ENCODE data around the gene CHST11.

Gene CHST11

DNA sequence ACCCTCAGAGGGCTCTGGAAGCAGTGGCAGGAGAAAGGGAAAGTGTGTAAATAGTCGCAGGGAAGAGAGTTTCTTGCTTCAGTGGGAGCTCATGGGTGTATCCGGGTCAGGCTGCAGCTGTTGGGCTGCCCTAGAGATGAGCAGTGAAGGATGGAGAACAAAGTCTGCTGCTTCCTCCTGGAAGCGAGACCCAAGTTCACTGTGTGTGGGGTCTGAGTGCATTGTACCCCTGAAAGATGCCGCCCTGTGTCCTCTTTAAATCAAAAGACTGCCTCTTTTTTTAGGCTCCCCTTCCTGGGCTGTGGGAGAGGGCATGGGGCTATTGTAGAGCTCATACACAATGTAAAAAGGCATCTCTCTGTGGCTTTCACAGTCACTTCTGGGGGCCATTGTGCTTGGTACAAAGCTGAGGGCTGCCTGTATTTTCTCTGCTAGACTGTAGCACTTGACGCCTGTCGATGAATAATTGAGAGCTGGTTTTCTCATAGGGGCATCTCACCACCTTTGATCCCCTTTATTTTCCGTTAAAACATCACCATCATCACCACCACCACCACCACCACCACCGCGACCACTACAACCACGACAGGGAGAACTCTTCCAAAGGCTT lies 16.7 kb downstream of the CHST11 start:
- H3K4me2 ChIP-seq, result peak overlapping the region; percentile 76
- H3K4me3 ChIP-seq, result peak overlapping the region; percentile 42
- no peak for TF ChIP-seq Cebpa-rat (IDR thresholded peaks at IDR 0.05)
- H3K4me1 ChIP-seq, result peaks cover 87% of the 10 kb centered on the region
- H3K36me3 ChIP-seq, result peaks cover 20% of the 10 kb centered on the region
- peak overlapping the region; percentile 90 for H3K27ac ChIP-seq
- peaks cover 21% of the 10 kb centered on the region; the same call in 1 of the 2 replicates for H4K20me1 ChIP-seq
- H3K9me3 ChIP-seq, result peaks cover 15% of the 10 kb centered on the region; the same call in 1 of the 2 replicates
- H3K9ac ChIP-seq, result peak overlapping the region; percentile 74
- H3K27me3 ChIP-seq, result no peaks in the 10 kb centered on the region

GRCh38 chr12:104475271-104475670 lies 18.5 kb downstream of the CHST11 start:
- Histone ChIP-seq H3K4me2 (peak overlapping the region; percentile 76), H3K4me1 (peaks cover 87% of the 10 kb centered on the region), H3K36me3 (peaks cover 13% of the 10 kb centered on the region), H3K9me3 (peaks cover 6% of the 10 kb centered on the region; the same call in 1 of the 2 replicates), H3K4me3 (no peak overlapping the region), H4K20me1 (peaks cover 3% of the 10 kb centered on the region; the same call in 1 of the 2 replicates), H3K9ac (no peak overlapping the region), H3K27ac (peak overlapping the region; percentile 90), H3K27me3 (no peaks in the 10 kb centered on the region)
- TF ChIP-seq Cebpa-rat (IDR thresholded peaks at IDR 0.05), result no peak

DNA sequence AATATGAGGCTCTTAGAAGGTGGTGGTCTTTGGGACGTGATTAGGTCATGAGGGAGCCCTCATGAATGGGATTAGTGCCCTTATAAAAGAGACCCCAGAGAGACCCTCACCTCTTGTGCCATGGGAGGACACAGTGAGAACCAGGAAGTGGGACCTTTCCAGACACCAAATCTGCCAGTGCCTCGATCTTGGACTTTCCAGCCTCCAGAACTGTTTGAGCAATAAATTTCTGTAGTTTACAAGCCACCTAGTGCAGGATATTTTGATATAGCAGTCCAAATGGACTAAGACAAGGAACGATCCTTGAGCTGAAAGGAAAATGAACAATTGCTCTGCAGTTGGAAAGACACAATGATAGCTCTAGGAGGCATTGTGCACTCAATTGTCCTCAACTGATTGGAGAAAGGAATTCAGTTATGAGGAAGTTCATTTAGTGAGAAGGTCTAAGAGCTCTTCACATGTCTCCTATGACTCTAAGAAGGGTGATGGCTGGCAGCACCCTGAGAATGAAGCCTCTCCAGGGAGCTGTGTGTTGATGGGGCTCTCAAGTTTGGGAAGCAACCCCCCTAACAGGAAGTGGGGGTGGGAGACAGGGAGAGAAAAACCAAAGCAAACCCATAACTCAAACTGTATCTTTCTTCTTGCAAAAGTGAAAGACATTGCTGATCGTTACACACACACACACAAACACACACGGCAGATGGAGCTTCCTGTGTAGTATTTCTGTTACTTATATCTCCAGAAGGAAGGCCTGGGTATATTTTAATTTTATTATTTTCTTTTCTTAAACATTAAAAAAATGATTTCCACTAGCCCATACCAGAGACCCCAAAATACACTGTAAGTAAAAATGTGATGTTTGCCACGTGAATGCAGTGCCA lies 21.0 kb downstream of the CHST11 start:
- H3K9ac ChIP-seq, result peak overlapping the region; percentile 79
- no peaks in the 10 kb centered on the region for H4K20me1 ChIP-seq
- H3K4me2 ChIP-seq, result peak overlapping the region; percentile 91
- peak overlapping the region; percentile 60 for H3K4me3 ChIP-seq
- H3K36me3 ChIP-seq, result peaks cover 18% of the 10 kb centered on the region
- H3K4me1 ChIP-seq, result peaks cover 87% of the 10 kb centered on the region
- no peaks in the 10 kb centered on the region for H3K27me3 ChIP-seq
- TF ChIP-seq Cebpa-rat (IDR thresholded peaks at IDR 0.05), result no peak
- peak overlapping the region; percentile 94 for H3K27ac ChIP-seq
- peaks cover 12% of the 10 kb centered on the region for H3K9me3 ChIP-seq

GRCh38 chr12:104478396-104479122 lies 21.8 kb downstream of the CHST11 start:
- H3K4me3 ChIP-seq, result peak overlapping the region; percentile 60
- H3K9ac ChIP-seq, result peak overlapping the region; percentile 79

DNA sequence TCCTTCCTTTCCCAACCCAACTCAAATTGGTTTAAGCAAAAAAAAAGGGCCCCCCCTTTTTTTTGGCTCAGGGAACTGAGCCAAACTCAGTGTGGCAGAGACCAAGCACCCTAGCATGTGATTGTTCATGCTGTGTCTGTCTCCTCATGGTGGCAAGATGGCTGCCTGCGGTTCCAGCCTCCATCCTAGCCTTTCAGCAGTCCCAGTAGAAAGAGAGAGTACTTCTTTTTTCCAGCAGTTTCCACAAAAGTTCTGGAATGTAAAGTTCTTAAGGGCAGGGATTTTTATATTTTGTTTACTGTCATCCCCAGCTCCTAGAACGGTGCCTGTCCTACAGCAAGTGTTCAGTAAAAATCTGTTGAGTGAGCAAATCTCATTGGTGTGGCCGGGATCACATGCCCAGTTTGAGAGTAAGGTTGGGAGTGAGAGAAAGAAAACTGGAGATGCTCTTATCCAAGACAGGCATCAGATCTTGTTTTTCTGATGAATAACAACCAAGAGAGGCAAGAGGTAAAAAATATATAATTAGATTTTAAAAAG lies 22.4 kb downstream of the CHST11 start:
- TF ChIP-seq Cebpa-rat (IDR thresholded peaks at IDR 0.05), result no peak
- H3K36me3 ChIP-seq, result peaks cover 30% of the 10 kb centered on the region
- peaks cover 12% of the 10 kb centered on the region for H3K9me3 ChIP-seq
- no peaks in the 10 kb centered on the region for H4K20me1 ChIP-seq
- H3K9ac ChIP-seq, result peak overlapping the region; percentile 79
- peak overlapping the region; percentile 91 for H3K4me2 ChIP-seq
- peaks cover 89% of the 10 kb centered on the region for H3K4me1 ChIP-seq
- H3K27ac ChIP-seq, result peak overlapping the region; percentile 94
- H3K4me3 ChIP-seq, result peak overlapping the region; percentile 60
- no peaks in the 10 kb centered on the region for H3K27me3 ChIP-seq

More at GRCh38 chr12:104478396-104479122, 21.8 kb downstream of the CHST11 start:
- peak overlapping the region; percentile 94 for H3K27ac ChIP-seq
- H3K36me3 ChIP-seq, result peaks cover 26% of the 10 kb centered on the region
- TF ChIP-seq Cebpa-rat (IDR thresholded peaks at IDR 0.05), result no peak
- no peaks in the 10 kb centered on the region for H3K27me3 ChIP-seq
- H3K4me2 ChIP-seq, result peak overlapping the region; percentile 91
- peaks cover 12% of the 10 kb centered on the region for H3K9me3 ChIP-seq
- H3K4me1 ChIP-seq, result peaks cover 89% of the 10 kb centered on the region
- no peaks in the 10 kb centered on the region for H4K20me1 ChIP-seq

- Histone ChIP-seq H3K36me3 (peaks cover 30% of the 10 kb centered on the region), H3K4me2 (peak overlapping the region; percentile 91), H3K9ac (no peak overlapping the region), H3K27ac (peak overlapping the region; percentile 94), H4K20me1 (no peaks in the 10 kb centered on the region), H3K27me3 (no peaks in the 10 kb centered on the region), H3K4me3 (no peak overlapping the region), H3K9me3 (peaks cover 12% of the 10 kb centered on the region), H3K4me1 (peaks cover 89% of the 10 kb centered on the region)
- no peak for TF ChIP-seq Cebpa-rat (IDR thresholded peaks at IDR 0.05)
Observed at GRCh38 chr12:104480012-104480411, 23.3 kb downstream of the CHST11 start.

DNA sequence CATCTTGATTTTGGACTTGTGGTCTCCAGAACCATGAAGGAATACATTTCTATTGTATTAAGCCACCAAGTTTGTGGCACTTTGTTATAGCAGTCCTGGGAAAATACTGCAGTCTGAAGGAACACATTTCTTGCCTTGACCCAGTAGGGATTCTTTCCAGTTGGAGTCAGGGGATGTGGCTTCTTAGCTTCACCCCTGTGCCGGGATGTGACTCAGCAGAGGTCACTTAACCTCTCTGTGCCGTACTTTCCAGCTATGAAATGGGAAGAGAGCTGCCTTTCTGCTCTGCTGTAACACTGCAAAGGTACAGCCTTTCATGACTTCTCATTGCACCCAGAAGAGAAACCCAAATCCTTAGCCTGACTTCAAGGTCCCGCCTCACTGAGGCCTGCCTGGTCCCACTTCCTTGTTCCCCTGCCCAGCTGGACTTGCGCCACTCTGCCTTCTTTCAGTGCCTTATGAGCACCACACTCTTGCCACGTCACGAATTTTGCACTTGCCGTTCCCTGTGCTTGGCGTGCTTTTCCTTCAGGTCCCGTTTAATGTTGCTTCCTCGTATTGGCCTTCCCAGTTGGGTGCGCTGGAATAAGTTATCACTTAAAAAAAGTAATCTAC lies 24.2 kb downstream of the CHST11 start:
- Histone ChIP-seq H3K27ac (peak overlapping the region; percentile 91), H3K27me3 (no peaks in the 10 kb centered on the region), H4K20me1 (no peaks in the 10 kb centered on the region), H3K4me1 (peaks cover 94% of the 10 kb centered on the region), H3K9ac (peak overlapping the region; percentile 40; the same call in 1 of the 2 replicates), H3K4me3 (no peak overlapping the region), H3K4me2 (peak overlapping the region; percentile 91), H3K36me3 (peaks cover 30% of the 10 kb centered on the region), H3K9me3 (peaks cover 12% of the 10 kb centered on the region)
- TF ChIP-seq Cebpa-rat (IDR thresholded peaks at IDR 0.05), result no peak

GRCh38 chr12:104482113-104482512 lies 25.4 kb downstream of the CHST11 start:
- H3K27ac ChIP-seq, result peak overlapping the region; percentile 91
- peaks cover 30% of the 10 kb centered on the region for H3K36me3 ChIP-seq
- no peaks in the 10 kb centered on the region for H3K27me3 ChIP-seq
- H3K9ac ChIP-seq, result peak overlapping the region; percentile 66
- H3K9me3 ChIP-seq, result peaks cover 12% of the 10 kb centered on the region
- H3K4me1 ChIP-seq, result peaks cover 96% of the 10 kb centered on the region
- H3K4me2 ChIP-seq, result peak overlapping the region; percentile 91
- no peaks in the 10 kb centered on the region for H4K20me1 ChIP-seq
- H3K4me3 ChIP-seq, result no peak overlapping the region
- no peak for TF ChIP-seq Cebpa-rat (IDR thresholded peaks at IDR 0.05)

- Histone ChIP-seq H3K27me3 (no peaks in the 10 kb centered on the region), H4K20me1 (no peaks in the 10 kb centered on the region), H3K4me2 (peak overlapping the region; percentile 91), H3K4me1 (peaks cover 96% of the 10 kb centered on the region), H3K27ac (peak overlapping the region; percentile 91), H3K9me3 (peaks cover 12% of the 10 kb centered on the region), H3K36me3 (peaks cover 30% of the 10 kb centered on the region), H3K9ac (peak overlapping the region; percentile 66), H3K4me3 (no peak overlapping the region)
- no peak for TF ChIP-seq Cebpa-rat (IDR thresholded peaks at IDR 0.05)
Observed at GRCh38 chr12:104482748-104483147, 26.0 kb downstream of the CHST11 start.
